ENCODE results near the gene ACBD6.

The ACBD6 gene

GRCh38 chr1:180370597-180370996 lies 131.8 kb downstream of the ACBD6 start:
- DNase-seq (ENCODE audit: low read depth in 2 of 2): no peak

GRCh38 chr1:180370188-180370587 lies 132.2 kb downstream of the ACBD6 start:
- no peak for DNase-seq (ENCODE audit: low read depth in 2 of 2)

GRCh38 chr1:180369061-180369460 lies 133.3 kb downstream of the ACBD6 start:
- no peak for DNase-seq (ENCODE audit: low read depth in 2 of 2)

DNA sequence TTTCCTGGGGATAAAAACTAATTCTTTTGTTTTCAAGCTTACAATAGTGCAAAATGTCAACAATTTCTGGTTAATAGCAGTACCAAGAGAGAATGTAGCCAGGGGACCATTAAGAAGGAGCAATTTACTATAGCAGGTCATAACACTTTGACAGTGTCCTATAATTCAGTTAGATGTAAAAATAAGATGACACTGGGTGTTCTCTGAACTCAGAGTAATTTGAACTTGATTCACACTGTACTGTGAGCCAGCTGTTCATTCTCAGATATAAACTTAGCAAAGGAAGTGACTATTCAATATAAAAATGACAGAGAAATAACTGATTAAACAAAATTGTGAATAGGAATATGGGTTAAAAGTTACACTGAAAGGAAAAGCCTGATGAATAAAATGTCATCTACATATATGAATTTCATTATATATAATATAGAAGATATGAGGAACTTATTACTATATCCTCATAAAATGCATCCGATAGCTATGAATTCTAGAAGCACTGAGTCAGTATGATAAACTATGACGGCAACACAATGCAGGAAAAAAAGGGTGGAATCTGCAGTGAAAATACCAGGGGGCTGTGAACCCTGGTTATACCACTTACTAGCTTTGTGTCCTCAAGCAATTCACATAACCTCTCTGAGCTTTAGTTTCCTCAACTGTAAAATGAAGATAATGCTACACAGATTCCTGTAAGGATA lies 135.9 kb downstream of the ACBD6 start:
- DNase-seq (ENCODE audit: low read depth in 2 of 2): no peak

- DNase-seq (ENCODE audit: low read depth in 2 of 2): no peak
Observed at GRCh38 chr1:180365039-180365438, 137.3 kb downstream of the ACBD6 start.

- no peak for DNase-seq (ENCODE audit: low read depth in 2 of 2)
Observed at GRCh38 chr1:180363246-180363995, 139.0 kb downstream of the ACBD6 start.

DNA sequence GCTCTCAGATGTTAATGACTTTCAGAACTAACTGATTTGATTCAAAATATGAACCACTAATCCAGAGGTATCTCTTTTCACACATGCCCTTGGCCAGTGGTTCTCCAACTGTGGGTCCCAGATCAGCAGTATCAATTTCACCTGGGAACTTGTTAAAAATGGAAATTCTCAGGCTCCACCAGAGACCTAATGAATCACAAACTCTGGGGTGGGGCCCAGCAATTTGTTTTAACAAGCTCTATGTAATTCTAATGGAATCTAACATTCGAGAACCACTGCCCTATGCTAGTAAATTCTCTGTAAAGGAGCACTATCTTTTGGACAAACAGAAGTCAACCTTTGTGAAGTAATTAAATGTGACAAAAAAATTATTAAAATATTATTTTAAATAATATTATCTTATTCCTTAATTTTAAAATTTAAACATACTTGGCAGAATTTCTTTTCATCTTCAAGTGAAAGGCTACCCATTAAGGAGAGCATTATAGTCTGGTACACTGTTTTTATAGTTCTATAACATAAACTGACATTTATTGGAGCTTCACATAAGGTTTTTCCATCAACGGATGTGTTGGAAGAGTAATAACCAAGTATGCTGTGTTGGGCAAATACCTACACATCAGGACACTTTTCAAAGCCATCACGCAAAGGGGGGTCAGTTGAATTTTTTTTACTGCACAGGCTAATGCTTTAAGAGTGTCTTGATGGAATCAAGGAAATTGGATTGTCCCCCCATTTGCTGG lies 141.9 kb downstream of the ACBD6 start:
- no peak for DNase-seq (ENCODE audit: low read depth in 2 of 2)

- DNase-seq (ENCODE audit: low read depth in 2 of 2): no peak
Observed at GRCh38 chr1:180358649-180359048, 143.7 kb downstream of the ACBD6 start.

DNA sequence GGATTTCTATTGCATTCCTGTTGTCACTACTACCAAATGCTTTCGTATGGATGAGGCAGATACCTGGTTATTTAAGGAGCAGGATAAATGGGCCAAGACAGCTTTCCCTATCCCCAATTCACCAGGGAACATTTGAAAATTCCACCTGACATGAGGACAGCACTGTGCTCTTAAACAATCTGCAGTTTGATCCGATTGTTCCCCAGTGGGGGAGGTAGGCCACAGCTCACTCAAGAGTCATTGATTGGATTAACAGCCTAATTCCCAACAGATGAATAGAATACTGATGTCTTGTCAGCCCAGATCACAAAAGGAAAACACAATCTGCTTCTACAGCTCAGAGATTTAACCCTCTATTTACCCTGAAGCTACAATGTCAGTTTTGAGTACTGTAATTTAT lies 148.4 kb downstream of the ACBD6 start:
- no peak for DNase-seq (ENCODE audit: low read depth in 2 of 2)

DNA sequence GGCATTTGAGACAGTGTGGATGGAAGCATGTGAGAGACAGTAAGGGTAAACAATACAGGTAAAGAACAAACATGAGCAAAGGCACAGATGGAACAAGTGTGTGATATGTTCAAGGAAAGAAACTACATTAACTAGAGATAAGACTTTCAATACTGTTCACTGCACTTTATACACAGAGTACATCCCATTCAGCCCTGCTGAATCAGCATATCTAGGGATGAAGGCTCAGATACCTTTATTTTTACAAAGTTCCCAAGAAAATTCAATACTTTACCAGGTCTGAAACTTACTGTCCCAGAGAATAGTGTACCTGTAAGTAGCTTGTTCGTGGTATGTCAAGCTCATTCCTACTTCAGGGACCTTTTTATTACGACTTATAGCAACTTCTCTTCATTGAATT lies 149.8 kb downstream of the ACBD6 start:
- DNase-seq (ENCODE audit: low read depth in 2 of 2): no peak

DNA sequence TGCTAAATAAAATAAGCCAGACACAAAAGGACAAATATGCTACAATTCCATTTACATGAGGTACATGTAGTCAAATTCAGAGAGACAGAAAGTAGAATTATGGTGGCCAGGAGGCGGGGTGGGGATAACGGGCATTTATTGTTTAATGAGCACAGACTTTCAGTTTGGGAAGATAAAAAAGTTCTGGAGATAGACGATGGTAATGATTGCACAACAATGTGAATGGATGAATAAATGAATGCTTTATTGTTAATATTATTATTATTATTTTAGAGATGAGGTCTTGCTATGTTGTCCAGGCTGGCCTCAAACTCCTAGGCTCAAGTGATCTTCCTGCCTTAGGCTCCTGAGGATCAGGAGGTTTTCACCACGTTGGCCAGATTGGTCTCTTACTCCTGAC lies 150.4 kb downstream of the ACBD6 start:
- no peak for DNase-seq (ENCODE audit: low read depth in 2 of 2)

DNA sequence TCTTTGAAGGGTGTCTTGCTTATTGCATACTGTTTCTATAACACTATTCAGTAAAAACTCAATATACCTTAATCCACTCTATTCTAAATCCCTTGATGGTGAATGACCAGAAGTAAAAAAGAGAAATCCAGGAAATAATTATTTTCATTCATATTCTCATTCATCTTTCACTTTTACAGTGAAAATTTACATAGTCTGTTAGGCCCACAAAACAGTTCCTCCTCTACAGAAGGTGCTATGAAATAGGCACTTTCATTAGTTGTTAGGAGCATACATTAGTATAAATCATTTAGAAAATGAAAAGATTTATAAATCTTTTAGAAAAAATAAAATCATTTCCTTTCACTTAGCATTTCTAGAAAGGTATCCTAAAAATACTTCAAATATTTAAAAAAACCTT lies 157.2 kb downstream of the ACBD6 start:
- no peak for DNase-seq (ENCODE audit: low read depth in 2 of 2)

DNA sequence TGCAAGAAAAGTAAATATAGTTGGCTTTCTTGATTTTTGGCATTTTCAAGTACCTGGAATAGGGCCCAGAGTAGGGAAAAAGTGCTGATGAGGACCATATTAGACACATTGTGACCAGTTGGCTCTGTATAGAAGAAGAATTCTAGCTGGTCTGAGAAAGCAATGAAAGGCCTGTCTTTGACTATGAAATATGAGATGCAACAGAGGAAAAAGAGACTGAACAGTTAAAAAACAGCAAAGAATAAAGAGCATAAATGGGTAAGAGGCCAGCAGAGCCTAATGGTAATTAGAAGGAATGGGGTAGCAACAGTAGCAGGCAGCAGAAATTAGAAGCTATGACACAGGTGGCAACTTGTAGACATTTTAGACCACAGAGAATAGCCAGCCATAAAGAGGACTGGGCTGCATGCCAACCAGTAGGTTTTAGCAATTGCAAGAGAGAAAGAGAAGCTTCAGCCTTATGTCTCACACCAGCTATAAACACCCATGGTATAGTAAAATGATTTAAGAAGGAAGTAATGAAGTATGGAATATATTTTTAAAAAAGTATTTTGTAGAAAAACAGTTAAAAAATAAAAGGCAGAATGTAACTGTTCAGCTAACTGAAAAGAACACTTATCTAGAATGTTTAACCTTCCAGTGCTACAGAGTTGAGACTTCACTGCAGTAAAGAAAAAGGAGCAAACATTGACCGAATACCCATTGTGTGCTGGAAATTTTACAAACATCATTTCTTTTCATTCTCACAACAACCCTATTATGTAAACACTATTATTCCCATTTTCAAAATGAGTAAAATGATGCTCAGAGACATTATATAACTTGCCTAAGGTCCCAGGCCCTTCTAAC lies 158.2 kb downstream of the ACBD6 start:
- no peak for DNase-seq (ENCODE audit: low read depth in 2 of 2)

DNA sequence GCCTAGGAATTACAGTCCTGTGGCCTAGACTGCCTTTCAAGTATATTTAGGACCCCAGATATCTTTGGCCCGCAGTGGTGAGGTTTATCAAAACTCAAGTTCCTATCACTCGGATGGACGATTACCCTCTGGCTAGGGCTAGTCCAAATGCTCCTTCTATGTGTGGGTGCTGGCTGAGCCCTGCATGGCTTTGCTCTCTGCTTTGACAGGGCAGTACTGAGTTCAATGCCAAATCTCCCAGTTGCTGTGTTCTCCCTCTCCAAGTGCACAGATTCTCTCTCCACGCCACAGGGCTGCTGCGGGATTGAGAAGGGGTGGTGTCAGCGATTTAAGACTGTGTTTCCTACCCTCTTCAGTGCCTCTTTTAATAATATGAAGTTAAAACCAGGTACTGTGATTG lies 175.3 kb downstream of the ACBD6 start:
- DNase-seq (ENCODE audit: low read depth in 2 of 2): no peak

DNA sequence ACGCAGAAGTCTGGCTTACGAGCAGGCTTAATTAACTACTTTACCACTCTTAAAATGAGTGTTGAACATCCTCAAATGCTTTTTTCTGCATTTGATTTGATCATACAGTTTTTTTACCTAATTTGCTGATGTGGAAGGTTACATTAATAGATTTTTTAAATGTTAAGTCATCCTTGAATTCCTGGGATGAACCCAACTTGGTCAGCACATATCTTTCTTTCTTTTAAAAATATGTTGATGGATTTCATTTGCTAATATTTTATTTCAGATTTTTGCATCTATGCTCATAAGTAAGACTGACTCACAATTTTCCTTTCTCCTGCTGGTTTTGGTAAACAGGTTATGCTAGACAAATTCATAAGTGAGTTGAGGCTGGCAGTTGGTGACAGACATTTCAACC lies 189.5 kb downstream of the ACBD6 start:
- DNase-seq (ENCODE audit: low read depth in 2 of 2): no peak

- no peak for DNase-seq (ENCODE audit: low read depth in 2 of 2)
Observed at GRCh38 chr1:180311011-180311730, 191.2 kb downstream of the ACBD6 start.

DNA sequence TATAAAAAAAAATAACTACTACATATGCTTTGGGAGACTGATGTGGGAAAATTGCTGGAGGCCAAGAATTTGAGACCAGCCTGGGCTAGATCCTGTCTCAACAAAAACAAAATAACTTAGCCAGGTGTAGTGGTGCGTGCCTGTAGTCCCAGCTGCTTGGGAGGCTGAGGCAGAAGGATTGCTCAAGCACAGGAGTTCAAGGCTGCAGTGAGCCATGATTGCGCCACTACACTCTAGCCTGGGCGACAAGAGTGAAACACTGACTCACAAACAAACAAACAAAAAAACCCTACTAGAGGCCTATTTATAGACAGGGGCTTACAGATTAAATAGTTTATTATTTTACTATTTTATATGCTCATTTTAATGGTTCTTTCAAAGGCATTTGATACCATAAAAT lies 192.3 kb downstream of the ACBD6 start:
- DNase-seq (ENCODE audit: low read depth in 2 of 2): no peak

DNA sequence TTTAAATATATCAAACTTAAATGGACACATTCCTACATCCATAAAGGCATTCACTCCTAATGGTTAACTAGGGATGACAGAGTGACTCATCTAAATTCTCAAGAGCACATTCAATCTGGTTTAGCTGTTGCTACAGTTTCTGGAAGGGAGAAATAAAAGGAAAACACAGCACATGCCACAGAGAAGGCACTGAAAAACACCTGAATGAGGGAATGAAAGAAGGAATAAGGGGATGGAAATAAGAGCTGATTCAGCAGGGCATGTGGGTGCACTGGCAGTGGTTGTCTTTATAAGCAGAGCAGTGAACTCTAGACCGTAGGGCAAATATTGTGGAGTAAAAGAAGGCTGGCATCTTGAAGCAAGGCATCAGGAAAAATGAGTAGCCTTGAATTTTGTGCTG lies 193.0 kb downstream of the ACBD6 start:
- DNase-seq (ENCODE audit: low read depth in 2 of 2): no peak

GRCh38 chr1:180301135-180301742 lies 201.1 kb downstream of the ACBD6 start:
- no peak for DNase-seq (ENCODE audit: low read depth in 2 of 2)

DNA sequence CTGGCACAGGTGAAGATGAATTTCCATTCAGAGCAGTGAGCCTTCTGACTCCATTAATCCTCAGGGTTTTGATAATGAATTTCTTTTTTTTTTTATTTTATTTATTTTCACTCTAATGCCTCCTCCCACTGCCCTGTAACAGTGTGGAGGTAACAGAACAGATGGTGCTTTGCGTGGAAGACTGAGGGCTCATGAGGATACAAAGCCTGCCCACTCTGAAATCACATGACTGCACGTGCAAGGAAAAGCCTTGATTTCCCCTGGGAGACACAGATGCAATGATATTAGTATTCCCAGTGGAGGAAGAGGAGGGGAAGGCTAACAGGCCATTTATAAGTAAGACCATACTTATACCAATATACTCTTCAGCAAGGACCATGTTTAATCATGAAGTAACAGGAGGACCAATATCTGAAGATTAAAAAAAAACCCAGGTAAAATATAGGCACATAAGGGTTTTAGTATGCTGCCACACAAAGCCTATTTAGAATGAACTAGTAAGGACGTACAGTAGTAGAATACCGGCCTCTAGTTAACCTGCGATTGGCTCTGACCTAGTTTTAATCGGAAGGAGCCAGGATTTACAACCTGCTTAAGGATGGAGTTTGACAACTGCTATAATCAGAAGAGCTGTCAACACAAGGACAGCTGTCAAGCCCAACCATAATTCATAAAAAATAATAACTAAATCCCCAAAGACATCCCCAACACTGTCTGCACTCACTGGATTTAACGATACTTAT lies 202.7 kb downstream of the ACBD6 start:
- no peak for DNase-seq (ENCODE audit: low read depth in 2 of 2)
